ENCODE measurements around the gene FOS. TPM values are rescaled to one million over a fixed set of nuclear protein-coding genes. Genes with fewer than 3 reads are reported as not detected.
"Not testable (repeated sequence)": the region's sequence is repeated elsewhere in the genome, so short reads cannot be mapped to it uniquely, and the experiment has no call there.

Gene FOS
- total RNA-seq, result 1 to 10 TPM; 4.3 to 6.4 TPM

GRCh38 chr14:75278422-75279152 lies at the start of gene FOS:
TSS of gene FOS (plus strand) at chr14:75278828. CDS start at chr14:75278983, 155 bp downstream.
- ChIA-PET CTCF (interaction anchor here (0.6 kb wide), 1 partner anchor 15 kb away, joined by 3 read pairs; no protein-coding TSS in a partner anchor), POLR2A (interaction anchor here (1.1 kb wide), 1 partner anchor 16 kb away, joined by 4 read pairs; no protein-coding TSS in a partner anchor)

DNA sequence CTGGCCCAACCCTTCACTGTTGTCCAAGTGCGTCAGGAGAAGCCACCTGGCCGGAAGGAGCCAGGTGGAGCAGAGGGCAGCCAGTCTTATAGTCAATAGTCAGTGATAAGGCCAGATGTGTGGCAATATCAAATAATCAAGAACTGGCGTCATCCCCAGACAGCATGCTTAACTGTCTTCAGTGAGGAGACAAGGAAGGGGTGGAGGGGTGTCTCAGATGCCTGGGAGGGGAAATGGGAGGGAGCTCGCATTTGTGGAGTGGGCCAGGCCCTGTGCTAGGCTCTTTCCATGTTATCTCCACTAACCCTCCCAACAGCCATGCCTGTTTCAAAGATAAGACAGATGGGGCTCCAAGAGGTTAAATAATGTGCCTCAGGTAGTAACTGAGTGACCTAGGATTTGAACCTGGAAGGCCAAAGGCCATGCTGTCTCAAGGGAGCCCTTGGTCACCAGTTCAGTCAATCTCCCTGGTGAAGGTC lies 48.9 kb upstream of the FOS start:
- POLR2A ChIA-PET, result no interaction called here
- CTCF ChIA-PET, result no interaction called here

DNA sequence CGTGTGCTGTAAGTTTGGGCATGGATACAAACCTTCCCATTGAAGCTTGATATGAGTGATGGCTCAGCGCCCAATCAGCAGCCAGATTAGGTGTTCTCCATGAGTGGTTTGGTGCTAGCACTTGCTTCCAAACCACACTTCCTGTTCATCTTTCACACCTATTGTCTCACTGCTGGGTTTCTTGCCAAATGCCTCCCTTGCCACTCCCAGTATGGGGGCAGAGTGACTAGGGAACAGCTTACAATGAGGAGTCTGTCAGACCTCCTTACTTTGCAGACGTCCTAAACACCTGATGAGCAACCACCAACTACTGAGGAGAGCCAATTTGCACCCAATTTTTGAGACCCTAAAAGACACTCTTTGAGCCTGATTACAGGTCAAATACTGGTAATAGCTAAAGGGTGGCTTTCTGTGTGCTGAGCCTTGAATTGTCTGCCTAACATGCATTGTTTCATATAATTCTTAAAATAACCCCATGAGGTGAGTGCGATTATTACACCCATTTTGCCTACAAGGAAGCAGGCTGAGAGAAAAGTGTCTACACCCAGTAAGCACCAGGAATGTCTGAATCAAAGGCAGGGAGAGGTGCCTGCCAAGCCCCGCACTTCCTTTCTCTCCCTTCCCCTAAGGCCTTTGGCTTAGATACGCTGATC lies 48.4 kb upstream of the FOS start:
- POLR2A ChIA-PET, result no interaction called here
- CTCF ChIA-PET, result no interaction called here

- ChIA-PET CTCF (no interaction called here), POLR2A (no interaction called here)
Observed at GRCh38 chr14:75231320-75231719, 47.3 kb upstream of the FOS start.

GRCh38 chr14:75232191-75232590 lies 46.4 kb upstream of the FOS start:
- POLR2A ChIA-PET, result interaction anchor here (0.7 kb wide), 1 partner anchor 310 kb away, joined by 3 read pairs; no protein-coding TSS in a partner anchor
- CTCF ChIA-PET, result interaction anchor here (1.0 kb wide), 1 partner anchor 26 kb away, joined by 3 read pairs; no protein-coding TSS in a partner anchor

DNA sequence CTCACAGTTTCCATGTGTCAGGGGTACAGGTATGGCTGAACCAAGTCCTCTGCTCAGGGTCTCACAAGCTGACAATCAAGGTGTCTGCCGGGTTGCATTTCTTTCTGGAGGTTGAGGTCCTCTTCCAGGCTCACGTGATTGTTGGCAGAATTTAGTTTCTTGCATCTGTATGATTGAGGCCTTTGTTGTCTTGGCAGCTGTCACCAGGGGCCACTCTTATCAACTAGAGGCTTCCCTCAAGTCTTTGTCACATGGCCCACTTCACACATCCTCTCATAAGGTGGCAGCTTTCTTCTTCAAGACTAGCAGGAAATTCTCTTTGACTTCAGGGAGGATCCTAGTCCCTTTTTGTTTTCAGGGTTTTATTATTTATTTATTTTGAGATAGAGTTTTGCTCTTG lies 46.0 kb upstream of the FOS start:
- ChIA-PET CTCF (interaction anchor here (0.8 to 1.0 kb wide), 2 partner anchors 26 to 70 kb away, joined by 3 read pairs; no protein-coding TSS in a partner anchor), POLR2A (interaction anchor here (0.7 kb wide), 1 partner anchor 311 kb away, joined by 3 read pairs; no protein-coding TSS in a partner anchor)

- POLR2A ChIA-PET, result no interaction called here
- CTCF ChIA-PET, result no interaction called here
Observed at GRCh38 chr14:75234173-75235115, 44.2 kb upstream of the FOS start.

DNA sequence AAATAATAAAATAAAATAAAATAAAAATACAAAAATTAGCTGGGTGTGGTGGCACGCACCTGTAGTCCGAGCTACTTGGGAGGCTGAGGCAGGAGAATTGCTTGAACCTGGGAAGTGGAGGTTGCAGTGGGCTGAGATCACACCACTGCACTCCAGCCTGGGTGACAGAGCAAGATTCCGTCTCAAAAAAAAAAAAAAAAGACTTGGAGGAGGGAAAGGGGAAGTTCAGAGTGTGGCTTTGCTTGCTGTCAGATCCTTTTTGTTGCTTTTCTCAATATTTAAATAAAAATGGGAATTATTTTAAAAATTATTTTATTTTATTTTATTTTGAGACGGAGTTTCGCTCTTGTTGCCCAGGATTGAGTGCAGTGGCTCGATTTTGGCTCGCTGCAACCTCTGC lies 43.4 kb upstream of the FOS start:
- CTCF ChIA-PET, result interaction anchor here (0.5 kb wide), 1 partner anchor 21 kb away, joined by 3 read pairs; no protein-coding TSS in a partner anchor
- POLR2A ChIA-PET, result not testable (repeated sequence)

GRCh38 chr14:75236467-75236866 lies 42.2 kb upstream of the FOS start:
- ChIA-PET POLR2A (no interaction called here), CTCF (interaction anchor here (0.7 to 1.2 kb wide), 2 partner anchors 11 to 261 kb away, joined by 3 read pairs; no protein-coding TSS in a partner anchor)

- ChIA-PET CTCF (interaction anchor here (0.7 to 1.2 kb wide), 2 partner anchors 11 to 260 kb away, joined by 3 read pairs; no protein-coding TSS in a partner anchor), POLR2A (no interaction called here)
Observed at GRCh38 chr14:75236901-75237419, 41.7 kb upstream of the FOS start.

GRCh38 chr14:75238756-75239455 lies 39.7 kb upstream of the FOS start:
- ChIA-PET POLR2A (no interaction called here), CTCF (interaction anchor here (0.7 to 1.3 kb wide), 2 partner anchors 322 to 626 kb away, joined by 3 read pairs; no protein-coding TSS in a partner anchor)

DNA sequence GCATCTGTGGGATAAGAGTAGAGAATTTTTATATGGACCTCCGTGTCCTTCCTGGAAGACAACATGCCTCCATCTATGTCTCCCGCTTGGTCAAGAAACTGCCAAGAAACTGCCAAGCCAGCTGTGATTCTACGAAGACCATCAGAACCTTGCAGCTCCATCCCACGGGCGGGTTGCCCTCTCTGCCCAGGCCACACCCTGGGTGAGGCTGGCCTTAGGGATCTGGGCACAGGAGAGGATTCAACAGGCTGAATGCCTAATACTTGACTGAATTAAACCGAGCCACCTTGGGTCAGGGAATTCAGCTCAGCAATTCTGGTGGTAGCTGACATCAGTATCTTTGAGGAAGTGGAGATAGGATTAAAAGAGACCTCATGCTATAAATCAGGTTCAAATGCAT lies 37.8 kb upstream of the FOS start:
- CTCF ChIA-PET, result interaction anchor here (1.0 kb wide), 1 partner anchor 25 kb away, joined by 4 read pairs; no protein-coding TSS in a partner anchor

GRCh38 chr14:75242546-75243273 lies 35.9 kb upstream of the FOS start:
- ChIA-PET CTCF (no interaction called here), POLR2A (no interaction called here)

More for the DNA sequence above, 37.8 kb upstream of the FOS start:
- POLR2A ChIA-PET, result no interaction called here

GRCh38 chr14:75244121-75244520 lies 34.5 kb upstream of the FOS start:
- ChIA-PET POLR2A (no interaction called here), CTCF (no interaction called here)

DNA sequence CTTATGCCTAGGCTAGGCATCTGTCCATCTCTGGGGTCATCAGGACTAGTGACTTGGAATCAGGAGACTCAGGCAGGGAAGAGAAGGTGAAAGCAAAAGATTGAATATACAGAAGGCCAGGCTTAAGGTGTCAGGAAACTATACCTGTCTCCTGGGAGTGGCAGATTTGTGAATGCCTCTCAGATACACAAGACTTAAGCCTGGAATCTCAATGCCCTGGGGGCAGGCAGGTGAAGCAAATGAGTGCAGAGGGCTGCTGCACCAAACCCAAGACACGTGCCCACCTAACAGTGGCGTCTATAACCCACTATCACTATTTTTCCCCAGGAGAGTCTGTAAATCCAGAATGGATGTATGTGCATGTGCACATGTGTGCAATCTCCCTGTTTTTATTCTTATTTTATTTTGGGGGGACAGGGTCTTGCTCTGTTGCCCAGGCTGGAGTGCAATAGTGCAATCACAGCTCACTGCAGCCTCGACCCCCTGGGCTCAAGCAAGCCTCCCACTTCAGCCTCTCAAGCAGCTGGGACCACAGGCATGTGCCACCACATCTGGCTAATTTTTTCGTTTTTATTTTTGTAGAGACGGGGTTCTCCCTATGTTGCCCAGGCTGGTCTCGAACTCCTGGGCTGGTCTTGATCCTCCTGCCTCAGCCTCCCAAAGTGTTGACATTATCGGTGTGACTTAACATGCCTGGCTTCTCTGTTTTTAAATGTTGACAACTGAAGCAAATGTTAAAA lies 31.9 kb upstream of the FOS start:
- ChIA-PET CTCF (interaction anchor here (0.9 to 2.6 kb wide), 2 partner anchors 12 to 369 kb away, joined by 4 to 10 read pairs; no protein-coding TSS in a partner anchor), POLR2A (no interaction called here)

DNA sequence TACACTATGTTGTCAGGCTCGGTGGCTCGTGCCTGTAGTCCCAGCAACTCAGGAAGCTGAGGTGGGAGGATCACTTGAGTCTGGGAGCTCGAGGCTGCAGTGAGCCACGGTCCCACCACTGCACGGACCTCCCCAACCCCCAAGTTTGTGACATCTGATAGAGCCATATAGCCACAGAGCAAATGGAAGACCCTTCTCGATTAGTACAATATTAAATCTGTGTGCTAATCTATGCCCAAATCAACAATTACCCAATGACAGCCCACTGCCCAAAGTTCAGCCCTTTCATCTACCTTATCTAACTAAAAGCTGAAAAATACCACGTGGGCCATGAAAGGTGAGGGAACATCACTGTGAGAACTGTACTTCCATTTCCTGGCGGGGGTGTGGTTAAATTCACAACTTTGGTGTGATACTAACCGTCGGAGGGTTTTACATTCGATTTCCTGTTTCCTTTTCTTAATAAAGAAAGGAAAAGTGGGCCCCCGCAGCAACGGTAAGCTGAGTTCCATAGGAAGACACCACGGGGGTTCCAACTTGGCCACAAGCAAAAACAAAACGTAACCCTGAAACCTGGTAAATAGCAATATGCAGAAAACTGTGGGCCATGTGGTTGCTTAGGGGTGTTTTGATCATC lies 31.2 kb upstream of the FOS start:
- CTCF ChIA-PET, result interaction anchor here (0.9 to 2.6 kb wide), 4 partner anchors 11 to 370 kb away, joined by 3 to 10 read pairs (median 4); no protein-coding TSS in a partner anchor
- POLR2A ChIA-PET, result interaction anchor here (0.6 kb wide), 1 partner anchor 109 kb away, joined by 5 read pairs; no protein-coding TSS in a partner anchor

Measured in activated CD8-positive, alpha-beta memory T cell treated with anti-CD3 and anti-CD28 coated beads for 36 hours (primary cell).